Subcutaneous abdominal adipose tissue (tissue), 5 donors: ENCODE measurements around the gene TAOK3.
"Not testable (repeated sequence)": the region's sequence is repeated elsewhere in the genome, so short reads cannot be mapped to it uniquely, and the experiment has no call there.

ENCODE experiments used
- H3K27ac ChIP-seq: one replicate; pipeline ENCODE4 v1.7.0; 2013; ENCODE audit warnings: low read depth, mild to moderate bottlenecking, inconsistent platforms, low read length, moderate library complexity
- H3K27me3 ChIP-seq, 5 donors: one replicate each; pipeline ENCODE4 v1.7.0; 2013; ENCODE audit warnings: low read length in 5 of 5, inconsistent platforms in 1 of 5; ENCODE audit not compliant: control insufficient read depth in 5 of 5, insufficient read depth in 4 of 5
- H3K36me3 ChIP-seq, 5 donors: one replicate each; pipeline ENCODE4 v1.7.0; 2013; ENCODE audit warnings: low read length in 5 of 5; ENCODE audit not compliant: control insufficient read depth in 5 of 5, insufficient read depth in 5 of 5
- H3K4me1 ChIP-seq, 5 donors: one replicate each; pipeline ENCODE4 v1.7.0; 2013; ENCODE audit warnings: low read length in 5 of 5, mild to moderate bottlenecking in 3 of 5, moderate library complexity in 1 of 5; ENCODE audit not compliant: control insufficient read depth in 5 of 5, insufficient read depth in 5 of 5
- H3K4me3 ChIP-seq, 5 donors: one replicate each; pipeline ENCODE4 v1.7.0; 2013; ENCODE audit warnings: low read length in 5 of 5, low read depth in 1 of 5
- H3K9ac ChIP-seq, 5 donors: one replicate each; pipeline ENCODE4 v1.7.0; 2013; ENCODE audit warnings: low read length in 5 of 5, mild to moderate bottlenecking in 4 of 5, moderate library complexity in 3 of 5
- H3K9me3 ChIP-seq, 5 donors: one replicate each; pipeline ENCODE4 v1.7.0; 2013; ENCODE audit warnings: low read length in 5 of 5; ENCODE audit not compliant: control insufficient read depth in 5 of 5
- donor health status: healthy.
- donor health status: healthy.
- donor health status: healthy.
- donor health status: healthy.
- donor health status: healthy.

TAOK3 gene

DNA sequence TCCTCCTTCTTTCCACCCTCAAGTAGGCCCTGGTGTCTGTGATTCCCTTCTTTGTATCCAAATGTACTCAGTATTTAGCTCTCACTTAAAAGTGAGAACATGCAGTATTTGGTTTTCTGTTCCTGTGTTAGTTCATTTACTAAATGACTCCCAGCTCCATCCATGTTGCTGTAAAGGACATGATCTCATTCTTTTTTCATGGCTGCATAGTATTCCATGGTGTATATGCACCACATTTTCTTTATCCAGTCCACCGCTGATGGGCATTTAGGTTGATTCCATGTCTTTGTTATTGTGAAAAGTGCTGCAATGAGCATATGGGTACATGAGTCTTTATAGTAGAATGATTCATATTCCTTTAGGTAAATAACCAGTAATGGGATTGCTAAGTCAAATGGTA, 94.4 kb downstream of the TAOK3 start:
- H3K36me3 ChIP-seq, result not testable (repeated sequence)

DNA sequence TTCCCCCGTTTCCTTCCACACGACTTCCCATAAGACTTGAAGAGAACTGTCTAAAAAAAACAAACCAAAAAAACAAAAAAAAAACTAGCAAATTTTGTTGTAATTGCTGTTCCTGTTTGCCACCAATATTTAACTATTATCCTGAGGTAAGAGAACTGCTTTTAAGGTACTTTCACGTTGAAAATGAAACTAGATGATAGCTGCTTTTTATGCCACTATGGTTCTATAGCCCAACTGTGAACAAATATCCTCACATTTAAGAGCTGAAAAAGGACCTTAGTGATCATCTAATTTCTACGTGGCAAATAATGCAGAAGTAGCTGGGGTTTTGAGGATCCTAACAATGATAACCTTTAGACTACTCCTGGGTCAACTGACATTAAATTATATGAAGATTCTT, 98.6 kb downstream of the TAOK3 start:
- no peak overlapping the region for H3K27ac ChIP-seq
- no peak overlapping the region for H3K9ac ChIP-seq
- H3K36me3 ChIP-seq, result no peaks in the 10 kb centered on the region
- no peaks in the 10 kb centered on the region for H3K4me1 ChIP-seq
- H3K4me3 ChIP-seq, result no peak overlapping the region
- peaks cover 0 to 2% (median 0%) of the 10 kb centered on the region in 5 donors for H3K9me3 ChIP-seq
- no peaks in the 10 kb centered on the region for H3K27me3 ChIP-seq

More for the DNA sequence above, 94.4 kb downstream of the TAOK3 start:
- not testable (repeated sequence) for H3K9ac ChIP-seq, H3K4me1 ChIP-seq, H3K27me3 ChIP-seq, H3K9me3 ChIP-seq, H3K27ac ChIP-seq, H3K4me3 ChIP-seq

- no peak overlapping the region for H3K27ac ChIP-seq
- H3K27me3 ChIP-seq, result no peaks in the 10 kb centered on the region
- no peaks in the 10 kb centered on the region for H3K9me3 ChIP-seq
- H3K4me1 ChIP-seq, result no peaks in the 10 kb centered on the region
- H3K36me3 ChIP-seq, result no peaks in the 10 kb centered on the region
- no peak overlapping the region for H3K4me3 ChIP-seq
- H3K9ac ChIP-seq, result no peak overlapping the region
Observed at GRCh38 chr12:118271770-118272417, 100.8 kb downstream of the TAOK3 start.

DNA sequence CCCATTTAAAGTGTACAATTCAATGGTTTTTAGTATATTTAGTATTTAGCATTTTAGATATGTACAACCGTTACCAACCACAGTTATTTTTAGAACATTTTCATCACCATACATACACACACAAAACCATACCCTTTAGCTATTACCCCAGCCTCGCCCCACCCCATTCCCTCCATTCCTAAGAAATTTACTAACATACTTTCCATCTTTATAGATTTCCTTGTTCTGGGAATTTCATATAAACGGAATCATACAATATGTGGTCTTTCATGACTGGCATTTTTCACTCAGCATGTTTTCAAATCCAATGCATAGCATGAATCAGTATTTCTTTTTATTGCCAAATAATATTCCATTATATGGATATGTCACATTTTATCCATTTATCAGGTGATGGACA, 101.5 kb downstream of the TAOK3 start:
- H3K9ac ChIP-seq, result no peak overlapping the region
- no peaks in the 10 kb centered on the region for H3K36me3 ChIP-seq
- H3K4me1 ChIP-seq, result no peaks in the 10 kb centered on the region
- no peak overlapping the region for H3K4me3 ChIP-seq
- no peak overlapping the region for H3K27ac ChIP-seq
- H3K27me3 ChIP-seq, result no peaks in the 10 kb centered on the region
- no peaks in the 10 kb centered on the region for H3K9me3 ChIP-seq

GRCh38 chr12:118269806-118270205, 102.9 kb downstream of the TAOK3 start:
- Histone ChIP-seq H3K27ac (no peak overlapping the region), H3K9ac (no peak overlapping the region), H3K27me3 (no peaks in the 10 kb centered on the region), H3K9me3 (no peaks in the 10 kb centered on the region), H3K4me1 (no peaks in the 10 kb centered on the region), H3K36me3 (no peaks in the 10 kb centered on the region), H3K4me3 (no peak overlapping the region)

DNA sequence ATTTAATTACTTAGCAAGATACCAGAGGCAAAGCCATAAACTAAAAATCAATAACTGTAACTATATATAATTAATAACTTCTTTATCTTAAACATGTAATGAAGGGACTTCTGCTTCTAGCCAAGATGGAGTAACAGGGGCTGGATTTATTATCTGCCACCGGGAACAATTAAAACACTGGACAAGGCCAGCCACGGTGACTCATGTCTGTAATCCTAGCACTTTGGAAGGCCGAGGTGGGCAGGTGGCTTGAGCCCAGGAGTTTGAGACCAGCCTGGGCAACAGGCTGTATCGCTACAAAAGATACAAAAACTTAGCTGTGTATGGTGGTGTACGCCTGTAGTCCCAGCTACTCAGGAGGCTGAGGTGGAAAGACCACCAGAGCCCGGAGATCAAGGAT, 113.6 kb downstream of the TAOK3 start:
- Histone ChIP-seq H3K27ac (no peak overlapping the region), H3K4me3 (no peak overlapping the region)

DNA sequence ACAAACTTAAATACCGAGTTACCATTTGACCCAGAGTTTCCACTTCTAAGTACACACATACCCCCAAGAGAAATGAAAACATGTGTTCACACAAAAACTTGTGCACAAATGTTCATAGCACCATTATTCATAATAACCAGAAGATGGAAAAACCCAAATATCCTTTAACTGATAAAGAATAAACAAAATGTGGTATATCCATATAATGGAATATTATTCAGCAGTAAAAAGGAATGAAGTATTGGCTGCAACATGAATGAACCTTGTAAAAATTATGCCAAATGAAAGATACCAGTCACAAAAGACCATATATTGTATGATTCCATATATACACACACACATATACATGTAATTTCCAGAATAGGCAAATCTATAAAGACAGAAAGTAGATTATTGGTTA, 116.4 kb downstream of the TAOK3 start:
- Histone ChIP-seq H3K27me3 (no peaks in the 10 kb centered on the region), H3K9me3 (no peaks in the 10 kb centered on the region), H3K4me3 (no peak overlapping the region), H3K9ac (no peak overlapping the region), H3K36me3 (peaks cover 3 to 11% (median 7%) of the 10 kb centered on the region in 5 donors), H3K4me1 (no peaks in the 10 kb centered on the region), H3K27ac (no peak overlapping the region)

More for the DNA sequence above, 113.6 kb downstream of the TAOK3 start:
- Histone ChIP-seq H3K27me3 (no peaks in the 10 kb centered on the region), H3K9ac (no peak overlapping the region), H3K9me3 (no peaks in the 10 kb centered on the region), H3K36me3 (peaks cover 2 to 10% (median 6%) of the 10 kb centered on the region in 5 donors), H3K4me1 (no peaks in the 10 kb centered on the region)

- Histone ChIP-seq H3K9ac (no peak overlapping the region), H3K36me3 (peaks cover 0 to 9% (median 3%) of the 10 kb centered on the region in 5 donors), H3K27me3 (no peaks in the 10 kb centered on the region), H3K4me1 (no peaks in the 10 kb centered on the region), H3K4me3 (no peak overlapping the region), H3K27ac (no peak overlapping the region), H3K9me3 (no peaks in the 10 kb centered on the region)
Observed at GRCh38 chr12:118249547-118249946, 123.2 kb downstream of the TAOK3 start.

GRCh38 chr12:118245886-118246285, 126.8 kb downstream of the TAOK3 start:
- H3K36me3 ChIP-seq, result not testable (repeated sequence)

DNA sequence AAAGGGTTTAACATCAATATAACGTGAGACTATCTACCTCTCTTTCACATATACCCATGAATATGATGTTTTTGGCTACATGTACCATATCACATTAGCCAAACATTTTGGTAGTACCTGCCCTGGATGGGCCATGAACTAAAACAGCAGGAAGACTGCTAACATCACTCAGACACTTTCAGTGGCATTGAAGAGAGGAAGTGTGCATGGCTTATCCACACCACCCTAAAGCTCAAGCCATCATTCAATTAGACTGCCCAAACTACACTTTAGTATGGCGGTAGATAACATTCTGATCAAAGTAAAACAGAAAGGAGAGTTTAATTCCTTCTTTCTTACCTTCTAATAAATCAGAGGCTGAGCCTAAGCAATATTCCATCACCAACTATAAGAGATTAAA, 133.8 kb downstream of the TAOK3 start:
- no peak overlapping the region for H3K9ac ChIP-seq
- no peak overlapping the region for H3K27ac ChIP-seq
- no peak overlapping the region for H3K4me3 ChIP-seq
- no peaks in the 10 kb centered on the region for H3K9me3 ChIP-seq
- peaks cover 0 to 3% (median 0%) of the 10 kb centered on the region in 5 donors for H3K4me1 ChIP-seq
- H3K36me3 ChIP-seq, result peaks cover 19 to 37% (median 30%) of the 10 kb centered on the region in 5 donors
- no peaks in the 10 kb centered on the region for H3K27me3 ChIP-seq

More at GRCh38 chr12:118245886-118246285, 126.8 kb downstream of the TAOK3 start:
- not testable (repeated sequence) for H3K9ac ChIP-seq, H3K27me3 ChIP-seq, H3K9me3 ChIP-seq, H3K4me3 ChIP-seq, H3K27ac ChIP-seq, H3K4me1 ChIP-seq
